H9 (cell line): ENCODE data around the gene ARHGAP15. TPM values are rescaled to one million over a fixed set of nuclear protein-coding genes. Genes with fewer than 3 reads are reported as not detected.

Experiments
- DNase-seq: peaks from one replicate; pipeline ENCODE4 v3.0.0-alpha.2; 2017
- H2AFZ ChIP-seq: one replicate; pipeline ENCODE4 v1.6.1; 2013; ENCODE audit warnings: mild to moderate bottlenecking, low read length, control low read depth, moderate library complexity
- H2AK5ac ChIP-seq: 2 replicates; pipeline ENCODE4 v1.6.1; 2013; ENCODE audit warnings: low read length, control low read depth, mixed read lengths; ENCODE audit not compliant: insufficient read length
- H2BK120ac ChIP-seq: one replicate; pipeline ENCODE4 v1.6.1; 2013; ENCODE audit warnings: low read depth, mild to moderate bottlenecking, low read length, control low read depth, inconsistent platforms; ENCODE audit not compliant: poor library complexity, severe bottlenecking
- H2BK12ac ChIP-seq: 2 replicates; pipeline ENCODE4 v1.6.1; 2013; ENCODE audit warnings: low read length, control low read depth, mixed read lengths, low read depth; ENCODE audit not compliant: insufficient read length
- H2BK15ac ChIP-seq: 2 replicates; pipeline ENCODE4 v1.6.1; 2013; ENCODE audit warnings: low read depth, low read length, control low read depth
- H2BK20ac ChIP-seq: one replicate; pipeline ENCODE4 v1.6.1; 2013; ENCODE audit warnings: low read depth, mild to moderate bottlenecking, low read length, control low read depth, inconsistent platforms; ENCODE audit not compliant: poor library complexity, severe bottlenecking
- H2BK5ac ChIP-seq: 2 replicates; pipeline ENCODE4 v1.6.1; 2013; ENCODE audit warnings: low read length, control low read depth, mixed read lengths; ENCODE audit not compliant: insufficient read length
- H3K14ac ChIP-seq: 2 replicates; pipeline ENCODE4 v1.6.1; 2013; ENCODE audit warnings: low read length, control low read depth; ENCODE audit not compliant: insufficient read depth
- H3K18ac ChIP-seq: 2 replicates; pipeline ENCODE4 v1.6.1; 2013; ENCODE audit warnings: low read depth, mild to moderate bottlenecking, mixed read lengths, low read length, control low read depth; ENCODE audit not compliant: insufficient read length
- H3K23ac ChIP-seq: 2 replicates; pipeline ENCODE4 v1.6.1; 2013; ENCODE audit warnings: low read length, control low read depth, mixed read lengths, low read depth; ENCODE audit not compliant: insufficient read length
- H3K23me2 ChIP-seq: 2 replicates; pipeline ENCODE4 v1.6.1; 2013; ENCODE audit warnings: low read depth, mild to moderate bottlenecking, mixed read lengths, low read length, control low read depth; ENCODE audit not compliant: insufficient read length, poor library complexity, severe bottlenecking
- H3K27ac ChIP-seq: 2 replicates; pipeline ENCODE4 v1.5.1; 2013; ENCODE audit warnings: low read length, control low read depth, mixed read lengths, low read depth; ENCODE audit not compliant: insufficient read length
- H3K27me3 ChIP-seq: 2 replicates; pipeline ENCODE4 v1.6.1; 2013; ENCODE audit warnings: low read length, control low read depth, inconsistent platforms; ENCODE audit not compliant: insufficient read depth
- H3K4ac ChIP-seq: 2 replicates; pipeline ENCODE4 v1.6.1; 2013; ENCODE audit warnings: low read depth, mild to moderate bottlenecking, control low read depth, inconsistent platforms, low read length, moderate library complexity
- H3K4me1 ChIP-seq: 2 replicates; pipeline ENCODE4 v1.6.1; 2013; ENCODE audit warnings: low read length, control low read depth, inconsistent platforms; ENCODE audit not compliant: insufficient read depth
- H3K4me2 ChIP-seq: 2 replicates; pipeline ENCODE4 v1.6.1; 2013; ENCODE audit warnings: low read length, control low read depth, mixed read lengths; ENCODE audit not compliant: insufficient read length, insufficient read depth
- H3K56ac ChIP-seq: 2 replicates; pipeline ENCODE4 v1.6.1; 2013; ENCODE audit warnings: low read depth, mild to moderate bottlenecking, mixed read lengths, low read length, control low read depth; ENCODE audit not compliant: insufficient read length
- H3K79me1 ChIP-seq: 2 replicates; pipeline ENCODE4 v1.6.1; 2013; ENCODE audit warnings: low read depth, mild to moderate bottlenecking, moderate library complexity, low read length, control low read depth, inconsistent platforms; ENCODE audit not compliant: insufficient read depth, poor library complexity, severe bottlenecking
- H3K79me2 ChIP-seq: 2 replicates; pipeline ENCODE4 v1.6.1; 2013; ENCODE audit warnings: low read length, control low read depth, inconsistent platforms; ENCODE audit not compliant: insufficient read depth
- H3K9ac ChIP-seq: 2 replicates; pipeline ENCODE4 v1.6.1; 2013; ENCODE audit warnings: low read length, control low read depth, mixed read lengths; ENCODE audit not compliant: insufficient read length; ENCODE audit errors: extremely low read depth
- H3K9me3 ChIP-seq: one replicate; pipeline ENCODE4 v1.6.1; 2013; ENCODE audit warnings: low read depth, low read length, inconsistent platforms; ENCODE audit not compliant: control insufficient read depth
- H3T11ph ChIP-seq: one replicate; pipeline ENCODE4 v1.6.1; 2013; ENCODE audit warnings: mild to moderate bottlenecking, low read length, control low read depth, inconsistent platforms
- H4K20me1 ChIP-seq: one replicate; pipeline ENCODE4 v1.6.1; 2013; ENCODE audit not compliant: control insufficient read depth, insufficient read length, insufficient read depth
- H4K5ac ChIP-seq: 2 replicates; pipeline ENCODE4 v1.6.1; 2013; ENCODE audit warnings: low read depth, mild to moderate bottlenecking, mixed read lengths, low read length, control low read depth; ENCODE audit not compliant: insufficient read length
- H4K8ac ChIP-seq: replicated peaks from 2 replicates; pipeline ENCODE4 v1.6.1; 2013; ENCODE audit warnings: low read length, control low read depth, mixed read lengths, low read depth; ENCODE audit not compliant: insufficient read length
- H4K91ac ChIP-seq: 2 replicates; pipeline ENCODE4 v1.6.1; 2013; ENCODE audit warnings: low read depth, mild to moderate bottlenecking, moderate library complexity, mixed read lengths, low read length, control low read depth; ENCODE audit not compliant: insufficient read length
- H3K27ac Mint-ChIP-seq, 3 experiments: 2 replicates in 2 of 3; 3 replicates in 1 of 3; pipeline ENCODE4 v1.8.0; 2020 to 2021; ENCODE audit warnings: mixed read lengths in 3 of 3, mild to moderate bottlenecking in 1 of 3, moderate library complexity in 1 of 3
- H3K27me3 Mint-ChIP-seq: 2 replicates; pipeline ENCODE4 v1.8.0; 2021; ENCODE audit warnings: low read depth, mild to moderate bottlenecking, moderate library complexity, mixed read lengths
- H3K36me3 Mint-ChIP-seq, 3 experiments: 2 replicates in 2 of 3; 3 replicates in 1 of 3; pipeline ENCODE4 v1.8.0; 2020 to 2021; ENCODE audit warnings: low read depth in 3 of 3, mixed read lengths in 3 of 3; ENCODE audit not compliant: insufficient read depth in 1 of 3
- H3K4me1 Mint-ChIP-seq, 2 experiments: 2 replicates each; pipeline ENCODE4 v1.8.0; 2020; ENCODE audit warnings: mixed read lengths in 2 of 2
- H3K4me3 Mint-ChIP-seq, 2 experiments: 2 replicates in 1 of 2; 3 replicates in 1 of 2; pipeline ENCODE4 v1.8.0; 2020 to 2021; ENCODE audit warnings: mild to moderate bottlenecking in 2 of 2, mixed read lengths in 2 of 2, moderate library complexity in 1 of 2
- H3K9me3 Mint-ChIP-seq, 2 experiments: 2 replicates in 1 of 2; 3 replicates in 1 of 2; pipeline ENCODE4 v1.8.0; 2020; ENCODE audit warnings: mild to moderate bottlenecking in 2 of 2, mixed read lengths in 2 of 2, moderate library complexity in 1 of 2
- CTCF ChIP-seq: fragments of 200-600 bp; sonication (generic); conservative IDR thresholded peaks from 3 replicates; pipeline ENCODE4 v1.8.0; 2021; ENCODE audit warnings: antibody characterized with exemption, mild to moderate bottlenecking
- WGBS: extraction: QIAGEN DNeasy Blood & Tissue Kit; methylation state at CpG from one replicate; pipeline ENCODE4 v1.1.7; 2013; ENCODE audit warnings: missing lambda C conversion rate, low lambda C conversion rate, mixed read lengths; ENCODE audit not compliant: insufficient read length; ENCODE audit errors: extremely low coverage; 5-methylcytosine and 5-hydroxymethylcytosine counted together
- total RNA-seq: library from RNA; stranded (reverse); gene quantifications from 2 replicates; pipeline ENCODE4 v1.2.1, GENCODE V29; 2021

Gene ARHGAP15
- total RNA-seq, 1 experiment from 2014 or later, result not detected

GRCh38 chr2:143524119-143524553, 394.9 kb downstream of the ARHGAP15 start:
- Mint-ChIP-seq H3K27ac (no peak overlapping the region), H3K36me3 (no peaks in the 10 kb centered on the region)
- no peak overlapping the region for H3K27ac ChIP-seq

More at GRCh38 chr2:143524119-143524553, 394.9 kb downstream of the ARHGAP15 start:
- no peaks in the 10 kb centered on the region for H3K27me3 Mint-ChIP-seq
- no peak overlapping the region for H3K4ac ChIP-seq
- H3K4me3 Mint-ChIP-seq, result no peak overlapping the region
- H3K4me1 ChIP-seq, result no peaks in the 10 kb centered on the region
- DNase-seq, result no peak
- H2BK20ac ChIP-seq, result no peak overlapping the region
- no peak overlapping the region for H4K8ac ChIP-seq
- no peak overlapping the region for H2BK5ac ChIP-seq
- H4K91ac ChIP-seq, result no peak overlapping the region
- no peak overlapping the region for H2BK120ac ChIP-seq
- no peak overlapping the region for H4K5ac ChIP-seq
- no peaks in the 10 kb centered on the region for H3K79me1 ChIP-seq
- H3K79me2 ChIP-seq, result no peaks in the 10 kb centered on the region
- no peak overlapping the region for H3K18ac ChIP-seq
- H3K56ac ChIP-seq, result no peak overlapping the region
- no peaks in the 10 kb centered on the region for H3K9me3 ChIP-seq
- no peaks in the 10 kb centered on the region for H3K9me3 Mint-ChIP-seq
- no peaks in the 10 kb centered on the region for H3K23me2 ChIP-seq
- no peaks in the 10 kb centered on the region for H4K20me1 ChIP-seq
- no peak overlapping the region for H2BK12ac ChIP-seq
- H3K4me1 Mint-ChIP-seq, result peaks cover 5 to 9% of the 10 kb centered on the region in 2 experiments
- H3K9ac ChIP-seq, result no peak overlapping the region
- WGBS, result no CpG with 5 or more reads among the region's 2 CpGs
- no peak overlapping the region for H3K23ac ChIP-seq
- no peak overlapping the region for H2AFZ ChIP-seq
- H3K27me3 ChIP-seq, result no peaks in the 10 kb centered on the region
- H2BK15ac ChIP-seq, result no peak overlapping the region
- no peak overlapping the region for H2AK5ac ChIP-seq
- no peak overlapping the region for H3K14ac ChIP-seq
- no peak overlapping the region for H3T11ph ChIP-seq
- no peak overlapping the region for H3K4me2 ChIP-seq
- TF ChIP-seq CTCF, result no peak
